Lower leg skin (tissue), 3 donors: ENCODE results near the gene INAFM2.

Experiments
- CTCF ChIP-seq, 3 donors: fragments of 450-650 bp; IDR thresholded peaks; one replicate each; pipeline ENCODE4 v1.5.1; 2016; ENCODE audit warnings: antibody characterized with exemption in 3 of 3, mild to moderate bottlenecking in 3 of 3, moderate library complexity in 2 of 3
- POLR2A ChIP-seq, 2 donors: fragments of 450-650 bp; IDR thresholded peaks; one replicate each; pipeline ENCODE4 v1.6.1; 2016 to 2017; ENCODE audit warnings: antibody characterized with exemption in 2 of 2, mild to moderate bottlenecking in 1 of 2, moderate library complexity in 1 of 2

GRCh38 chr15:40293006-40293405 is 30.5 kb upstream of the INAFM2 start:
- no peak for TF ChIP-seq CTCF (IDR thresholded peaks at IDR 0.05)
- TF ChIP-seq POLR2A (IDR thresholded peaks at IDR 0.05): no peak
